PC-3 (cell line): ENCODE data around the gene GLG1.
"Not testable (repeated sequence)": the region's sequence is repeated elsewhere in the genome, so short reads cannot be mapped to it uniquely, and the experiment has no call there.

Source experiments
- EZH2 ChIP-seq: fragments of 300-600 bp; sonication (generic); IDR thresholded peaks from one replicate; pipeline ENCODE4 v1.6.1; 2017; ENCODE audit warnings: antibody characterized with exemption, mild to moderate bottlenecking, low read length; ENCODE audit not compliant: unreplicated experiment
- TF ChIP-seq, protein P1 (sequence below): fragments of 300-600 bp; sonication (generic); conservative IDR thresholded peaks from 2 replicates; pipeline ENCODE4 v1.5.1; 2017; ENCODE audit warnings: antibody characterized with exemption, low read depth, mild to moderate bottlenecking, low read length

DNA sequence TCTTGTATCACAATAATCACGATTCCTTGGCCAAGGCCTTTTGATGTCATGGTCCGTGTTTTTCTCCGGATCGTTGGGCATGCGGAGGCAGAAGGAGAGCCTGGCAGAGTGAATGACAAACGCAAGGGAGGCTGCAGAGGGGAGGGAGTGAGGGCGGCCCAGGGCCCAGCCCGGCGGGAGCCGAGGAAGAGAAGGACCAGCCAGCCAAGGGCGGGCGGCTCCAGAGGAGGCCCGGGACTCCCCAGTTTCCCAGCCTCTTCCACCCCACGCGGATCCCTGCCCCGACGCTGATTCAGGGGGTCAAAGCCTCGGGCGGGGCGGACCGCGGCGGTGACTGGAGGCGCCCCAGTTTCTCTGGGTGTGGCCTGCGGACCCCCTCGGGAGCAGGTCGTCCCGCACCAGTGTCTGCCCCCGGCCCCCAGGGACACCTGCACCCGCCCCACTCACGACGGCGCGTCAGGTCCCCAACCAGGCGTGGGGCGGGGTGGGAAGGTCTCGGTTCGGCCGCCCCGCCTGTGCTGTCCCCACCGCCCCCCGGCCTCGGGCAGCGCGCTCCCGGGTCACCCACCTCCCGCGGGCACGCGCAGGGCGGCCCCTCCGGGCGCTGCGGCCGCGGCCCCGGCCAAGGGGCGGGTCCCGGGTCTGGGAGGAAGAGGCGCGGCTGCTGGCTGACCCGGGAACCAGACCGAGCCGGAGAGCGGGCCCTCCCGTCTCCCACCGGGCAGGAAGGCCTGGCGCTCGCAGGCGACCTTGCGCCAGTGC is 200.1 kb downstream of the GLG1 start:
- TF ChIP-seq EZH2 = not testable (repeated sequence)
- TF ChIP-seq, protein P1, sequence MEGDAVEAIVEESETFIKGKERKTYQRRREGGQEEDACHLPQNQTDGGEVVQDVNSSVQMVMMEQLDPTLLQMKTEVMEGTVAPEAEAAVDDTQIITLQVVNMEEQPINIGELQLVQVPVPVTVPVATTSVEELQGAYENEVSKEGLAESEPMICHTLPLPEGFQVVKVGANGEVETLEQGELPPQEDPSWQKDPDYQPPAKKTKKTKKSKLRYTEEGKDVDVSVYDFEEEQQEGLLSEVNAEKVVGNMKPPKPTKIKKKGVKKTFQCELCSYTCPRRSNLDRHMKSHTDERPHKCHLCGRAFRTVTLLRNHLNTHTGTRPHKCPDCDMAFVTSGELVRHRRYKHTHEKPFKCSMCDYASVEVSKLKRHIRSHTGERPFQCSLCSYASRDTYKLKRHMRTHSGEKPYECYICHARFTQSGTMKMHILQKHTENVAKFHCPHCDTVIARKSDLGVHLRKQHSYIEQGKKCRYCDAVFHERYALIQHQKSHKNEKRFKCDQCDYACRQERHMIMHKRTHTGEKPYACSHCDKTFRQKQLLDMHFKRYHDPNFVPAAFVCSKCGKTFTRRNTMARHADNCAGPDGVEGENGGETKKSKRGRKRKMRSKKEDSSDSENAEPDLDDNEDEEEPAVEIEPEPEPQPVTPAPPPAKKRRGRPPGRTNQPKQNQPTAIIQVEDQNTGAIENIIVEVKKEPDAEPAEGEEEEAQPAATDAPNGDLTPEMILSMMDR = not testable (repeated sequence)
